ENCODE data around the gene LHFPL5. TPM values are rescaled to one million over a fixed set of nuclear protein-coding genes. Genes with fewer than 3 reads are reported as not detected.

Gene LHFPL5
- total and polyA plus RNA-seq, 2 of the 13 experiments (the other 11 are each of a cell fraction or from before 2014, with no cell fraction given): 0.03 TPM; not detected in 1

GRCh38 chr6:35776364-35777215 is 28.6 kb upstream of the LHFPL5 start, which contains the start of gene CLPSL2 (continued):
- TF ChIP-seq GZF1 (CRISPR knock-in tag; IDR thresholded peaks at IDR 0.05) (no peak), JUN (CRISPR knock-in tag; IDR thresholded peaks at IDR 0.05) (no peak), ZHX1 (CRISPR knock-in tag; IDR thresholded peaks at IDR 0.05; ENCODE audit: low read depth) (no peak), REST (IDR thresholded peaks at IDR 0.05; ENCODE audit: borderline replicate concordance in 1 of 2, low read depth in 1 of 2, low read length in 2 of 2) (no peak), NFE2L2 (IDR thresholded peaks at IDR 0.05; ENCODE audit: low read length) (no peak), ZNF703 (CRISPR knock-in tag; IDR thresholded peaks at IDR 0.05; ENCODE audit: borderline replicate concordance) (no peak), MEF2D (CRISPR knock-in tag; IDR thresholded peaks at IDR 0.05) (no peak), ZNF552 (CRISPR knock-in tag; IDR thresholded peaks at IDR 0.05; ENCODE audit: borderline replicate concordance) (no peak), ZNF180 (CRISPR knock-in tag; IDR thresholded peaks at IDR 0.05; ENCODE audit: borderline replicate concordance, low read depth) (no peak), ZNF274 (CRISPR knock-in tag; IDR thresholded peaks at IDR 0.05) (peak; percentile 63; the same call in 1 of the 2 replicates), ETV6 (CRISPR knock-in tag; conservative IDR thresholded peaks at IDR 0.05) (no peak), SP4 (CRISPR knock-in tag; IDR thresholded peaks at IDR 0.05) (no peak; the same call in 1 of the 2 replicates), FOXC1 (CRISPR knock-in tag; IDR thresholded peaks at IDR 0.05; ENCODE audit: borderline replicate concordance) (peak; percentile 38; the same call in 1 of the 2 replicates), IRF1 (CRISPR knock-in tag; IDR thresholded peaks at IDR 0.05; ENCODE audit: low read depth) (no peak), ZNF710 (CRISPR knock-in tag; IDR thresholded peaks at IDR 0.05; ENCODE audit: borderline replicate concordance) (no peak), ZNF292 (CRISPR knock-in tag; IDR thresholded peaks at IDR 0.05; ENCODE audit: borderline replicate concordance, low read depth) (no peak), ZFYVE20 (CRISPR knock-in tag; IDR thresholded peaks at IDR 0.05; ENCODE audit: borderline replicate concordance, low read depth) (no peak), ZSCAN22 (CRISPR knock-in tag; IDR thresholded peaks at IDR 0.05) (no peak), HNRNPLL (IDR thresholded peaks at IDR 0.05; ENCODE audit: low read depth, low read length, poor library complexity, severe bottlenecking) (no peak)
